ENCODE results near the gene CUBN.

Gene CUBN

DNA sequence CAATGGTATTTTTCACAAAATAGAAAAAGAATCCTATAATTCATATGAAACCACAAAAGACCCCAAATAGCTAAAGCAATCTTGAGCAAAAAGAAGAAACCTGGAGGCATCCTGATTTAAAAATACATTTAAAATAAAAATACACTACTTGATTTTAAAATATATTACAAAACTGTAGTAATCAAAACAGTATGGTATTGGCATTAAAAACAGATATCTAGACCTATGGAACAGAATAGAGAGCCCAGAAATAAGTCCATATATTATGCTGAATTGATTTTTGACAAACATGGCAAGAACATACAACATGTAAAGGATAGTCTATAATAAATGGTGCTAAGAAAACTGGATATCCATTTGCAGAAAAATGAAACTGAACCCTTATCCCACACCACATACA, 34.8 kb downstream of the CUBN start:
- no peaks in the 10 kb centered on the region for H3K27me3 ChIP-seq (ENCODE audit: control insufficient read depth, insufficient read depth, low read length)
- no peak overlapping the region for H3K9ac ChIP-seq (ENCODE audit: low read length)
- no peak overlapping the region for H3K4me3 ChIP-seq (ENCODE audit: low read length)
- no peaks in the 10 kb centered on the region for H3K9me3 ChIP-seq (ENCODE audit: control insufficient read depth, low read length)
- no peaks in the 10 kb centered on the region for H3K36me3 ChIP-seq (ENCODE audit: control insufficient read depth, insufficient read depth, low read length)
- H3K4me1 ChIP-seq (ENCODE audit: control insufficient read depth, insufficient read depth, low read length) = no peaks in the 10 kb centered on the region

DNA sequence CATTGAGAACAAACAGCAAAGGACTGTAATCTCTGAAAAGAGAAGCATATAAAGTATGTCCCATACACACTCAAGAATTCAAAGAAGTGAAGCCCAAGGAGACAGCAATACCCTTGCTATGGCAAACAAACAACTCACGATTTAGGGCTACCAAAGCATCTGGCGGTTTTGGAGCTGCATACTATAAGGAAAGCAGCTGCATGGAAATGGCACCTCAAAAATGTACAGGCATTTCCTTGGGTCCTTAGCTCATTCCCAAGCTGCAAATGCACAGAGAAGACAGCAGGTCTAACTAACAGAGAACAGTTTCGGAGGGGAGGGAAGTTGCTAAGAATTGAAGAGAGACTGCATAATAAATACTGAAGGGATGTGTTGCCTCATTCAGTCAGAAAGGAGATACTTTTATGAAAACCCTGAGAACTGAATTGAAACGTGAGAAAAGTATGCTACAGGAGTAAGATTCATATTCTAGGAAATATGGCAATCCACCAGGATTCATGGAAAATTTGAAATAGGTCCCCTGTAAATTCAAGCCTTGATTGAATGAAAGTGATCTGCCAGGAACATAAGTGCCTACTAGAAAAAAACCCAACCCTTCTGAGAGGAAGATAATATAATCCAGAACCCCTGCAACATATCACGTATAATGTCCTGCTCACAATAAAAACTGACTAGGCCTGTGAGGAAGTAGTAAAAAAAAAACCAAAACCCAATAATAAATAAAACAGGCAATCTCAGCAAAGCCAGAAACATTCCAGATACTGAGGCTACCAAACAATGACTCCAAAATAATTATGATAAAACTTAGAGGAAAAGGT, 36.4 kb downstream of the CUBN start:
- H3K36me3 ChIP-seq (ENCODE audit: control insufficient read depth, insufficient read depth, low read length) = no peaks in the 10 kb centered on the region
- H3K9ac ChIP-seq (ENCODE audit: low read length) = no peak overlapping the region
- H3K4me3 ChIP-seq (ENCODE audit: low read length) = no peak overlapping the region
- no peaks in the 10 kb centered on the region for H3K9me3 ChIP-seq (ENCODE audit: control insufficient read depth, low read length)
- H3K4me1 ChIP-seq (ENCODE audit: control insufficient read depth, insufficient read depth, low read length) = no peaks in the 10 kb centered on the region
- H3K27me3 ChIP-seq (ENCODE audit: control insufficient read depth, insufficient read depth, low read length) = no peaks in the 10 kb centered on the region

DNA sequence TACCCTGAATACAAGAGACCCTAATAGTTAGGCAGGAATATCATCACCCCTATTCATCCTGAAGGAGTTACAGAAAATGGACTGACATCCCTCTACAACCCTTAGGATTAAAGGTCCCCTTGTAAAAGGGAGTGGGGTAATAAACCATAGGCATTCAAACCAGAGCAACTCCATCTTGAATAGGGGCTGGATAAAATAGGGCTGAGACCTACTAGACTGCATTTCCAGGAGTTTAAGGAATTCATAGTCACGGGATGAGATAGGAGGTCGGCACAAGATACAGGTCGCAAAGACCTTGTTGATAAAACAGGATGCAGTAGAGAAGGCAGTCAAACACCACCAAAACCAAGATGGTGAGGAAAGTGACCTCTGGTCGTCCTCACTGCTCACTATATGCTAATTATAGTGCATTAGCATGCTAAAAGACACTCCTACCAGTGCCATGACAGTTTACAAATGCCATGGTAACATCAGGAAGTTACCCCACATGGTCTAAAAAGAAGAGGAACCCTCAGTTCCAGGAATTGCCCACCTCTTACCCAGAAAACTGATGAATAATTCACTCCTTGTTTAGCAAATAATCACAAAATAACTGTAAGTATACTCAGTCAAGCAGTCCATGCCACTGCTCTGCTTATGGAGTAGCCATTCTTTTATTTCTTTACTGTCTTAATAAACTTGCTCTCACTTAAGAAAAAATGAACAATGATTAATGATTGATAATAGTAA, 37.2 kb downstream of the CUBN start:
- no peaks in the 10 kb centered on the region for H3K9me3 ChIP-seq (ENCODE audit: control insufficient read depth, low read length)
- H3K36me3 ChIP-seq (ENCODE audit: control insufficient read depth, insufficient read depth, low read length) = no peaks in the 10 kb centered on the region
- no peaks in the 10 kb centered on the region for H3K4me1 ChIP-seq (ENCODE audit: control insufficient read depth, insufficient read depth, low read length)
- no peak overlapping the region for H3K9ac ChIP-seq (ENCODE audit: low read length)
- no peaks in the 10 kb centered on the region for H3K27me3 ChIP-seq (ENCODE audit: control insufficient read depth, insufficient read depth, low read length)
- no peak overlapping the region for H3K4me3 ChIP-seq (ENCODE audit: low read length)

DNA sequence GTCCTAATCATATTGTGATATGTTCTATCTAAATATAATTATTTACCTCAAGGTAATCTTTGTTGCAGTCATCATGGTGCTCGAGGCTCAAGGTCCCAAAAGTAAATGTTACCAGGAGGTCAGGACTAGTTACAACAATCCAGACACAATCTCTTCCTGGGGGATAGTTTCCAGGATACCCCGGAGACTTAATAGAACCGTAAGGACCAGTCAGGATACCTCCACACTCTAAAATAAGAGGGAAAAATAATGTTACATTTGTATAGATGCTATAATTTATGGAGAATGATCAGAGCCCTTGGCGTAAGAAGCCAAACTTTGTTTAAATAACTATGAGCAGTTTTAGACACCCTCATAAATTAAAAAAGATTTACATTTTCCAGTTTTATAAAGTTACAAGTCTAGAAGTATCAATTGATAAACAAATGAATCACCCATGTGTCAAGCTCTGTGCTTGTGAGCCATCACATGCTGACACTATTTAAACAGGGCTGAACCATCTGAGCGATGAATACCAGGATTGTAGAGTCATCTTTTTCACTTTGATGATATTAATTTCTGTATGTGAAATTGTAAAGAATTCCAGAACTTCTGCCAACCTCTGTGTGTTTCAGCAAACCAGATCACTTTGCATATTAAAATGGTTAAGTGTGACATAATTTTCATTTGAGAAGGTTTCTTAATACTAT, 41.3 kb downstream of the CUBN start:
- no peaks in the 10 kb centered on the region for H3K27me3 ChIP-seq (ENCODE audit: control insufficient read depth, insufficient read depth, low read length)
- H3K9ac ChIP-seq (ENCODE audit: low read length) = no peak overlapping the region
- no peaks in the 10 kb centered on the region for H3K4me1 ChIP-seq (ENCODE audit: control insufficient read depth, insufficient read depth, low read length)
- H3K9me3 ChIP-seq (ENCODE audit: control insufficient read depth, low read length) = no peaks in the 10 kb centered on the region
- no peaks in the 10 kb centered on the region for H3K36me3 ChIP-seq (ENCODE audit: control insufficient read depth, insufficient read depth, low read length)
- H3K4me3 ChIP-seq (ENCODE audit: low read length) = no peak overlapping the region

DNA sequence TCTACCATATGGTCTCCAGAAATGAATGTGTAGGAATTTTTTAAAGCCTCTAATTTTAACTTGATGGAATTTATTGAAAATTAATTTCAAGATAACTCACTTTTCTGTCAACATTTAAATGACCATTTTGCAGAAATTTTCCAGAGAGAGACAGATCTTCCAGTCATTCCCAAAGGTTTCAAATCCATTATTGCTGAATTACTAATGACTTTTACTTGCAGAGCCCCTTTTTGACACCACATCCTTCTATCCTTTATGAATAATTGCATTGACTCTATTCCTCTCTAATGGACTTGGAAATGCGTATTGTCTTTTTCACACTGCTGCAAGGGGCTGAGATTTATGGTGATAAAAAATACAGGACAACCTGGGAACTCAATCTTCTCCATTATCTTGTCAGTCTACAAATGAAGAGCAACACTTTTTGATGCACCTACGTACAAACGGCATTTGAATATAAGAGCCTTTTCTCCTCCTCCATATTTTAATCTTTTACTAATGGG, 42.7 kb downstream of the CUBN start:
- Histone ChIP-seq H3K27me3 (ENCODE audit: control insufficient read depth, insufficient read depth, low read length) (no peaks in the 10 kb centered on the region), H3K4me3 (ENCODE audit: low read length) (no peak overlapping the region), H3K4me1 (ENCODE audit: control insufficient read depth, insufficient read depth, low read length) (no peaks in the 10 kb centered on the region), H3K9me3 (ENCODE audit: control insufficient read depth, low read length) (no peaks in the 10 kb centered on the region), H3K9ac (ENCODE audit: low read length) (no peak overlapping the region), H3K36me3 (ENCODE audit: control insufficient read depth, insufficient read depth, low read length) (no peaks in the 10 kb centered on the region)

DNA sequence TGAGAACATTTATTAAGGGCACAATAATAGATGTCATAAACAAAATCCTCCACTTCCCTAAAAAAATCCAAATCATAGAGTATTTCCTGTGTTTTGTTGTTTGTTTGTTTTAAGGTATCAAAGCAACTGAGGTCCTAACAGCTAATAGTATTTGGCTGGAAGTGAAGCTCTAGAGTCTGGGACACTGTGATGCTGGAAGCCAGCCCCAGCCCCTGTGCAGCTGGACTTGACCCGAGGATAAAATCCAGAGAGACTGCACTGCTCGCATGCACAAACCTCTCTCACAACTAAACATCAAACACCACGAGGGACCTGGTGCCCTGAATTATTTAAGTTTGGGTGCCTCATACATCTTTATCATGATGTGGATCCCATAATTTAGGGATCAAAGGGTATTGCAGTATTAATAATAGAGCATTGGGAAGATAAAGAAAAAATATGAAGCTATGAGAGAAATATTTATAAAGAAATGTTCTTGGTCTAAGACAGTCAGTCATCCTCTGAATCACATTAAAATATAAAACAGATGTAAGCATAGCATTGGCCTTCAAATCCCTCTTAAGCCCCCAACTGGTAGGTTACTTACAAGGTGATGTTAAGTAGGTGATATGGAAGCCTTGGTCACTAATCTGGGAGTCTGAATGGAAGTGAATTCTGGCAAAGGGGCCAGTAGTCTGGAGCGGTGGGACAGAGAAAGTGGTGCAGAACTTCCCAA, 44.4 kb downstream of the CUBN start:
- Histone ChIP-seq H3K4me3 (ENCODE audit: low read length) (no peak overlapping the region), H3K36me3 (ENCODE audit: control insufficient read depth, insufficient read depth, low read length) (no peaks in the 10 kb centered on the region), H3K9me3 (ENCODE audit: control insufficient read depth, low read length) (no peaks in the 10 kb centered on the region), H3K27me3 (ENCODE audit: control insufficient read depth, insufficient read depth, low read length) (no peaks in the 10 kb centered on the region), H3K4me1 (ENCODE audit: control insufficient read depth, insufficient read depth, low read length) (no peaks in the 10 kb centered on the region), H3K9ac (ENCODE audit: low read length) (no peak overlapping the region)

DNA sequence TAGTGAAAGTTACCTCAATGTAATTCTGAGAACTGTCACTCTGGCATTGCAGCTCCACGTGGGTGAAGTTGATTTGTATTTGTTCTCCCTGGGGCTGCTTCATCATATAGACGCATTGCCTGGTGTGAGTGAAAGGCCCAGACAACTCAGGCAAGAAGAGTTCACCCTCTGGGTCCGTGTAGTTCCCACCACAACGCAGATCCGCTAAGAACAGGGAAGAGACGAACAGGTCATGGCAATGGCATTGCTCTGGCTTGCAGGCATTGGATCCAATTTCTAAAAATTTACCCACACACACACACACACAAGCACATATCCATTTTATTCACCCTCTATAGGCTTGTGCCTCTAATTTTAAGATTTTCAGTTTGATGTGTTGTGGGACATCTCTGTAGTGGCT, 45.4 kb downstream of the CUBN start:
- Histone ChIP-seq H3K4me3 (ENCODE audit: low read length) (no peak overlapping the region), H3K9me3 (ENCODE audit: control insufficient read depth, low read length) (no peaks in the 10 kb centered on the region), H3K27me3 (ENCODE audit: control insufficient read depth, insufficient read depth, low read length) (no peaks in the 10 kb centered on the region), H3K4me1 (ENCODE audit: control insufficient read depth, insufficient read depth, low read length) (no peaks in the 10 kb centered on the region), H3K9ac (ENCODE audit: low read length) (no peak overlapping the region), H3K36me3 (ENCODE audit: control insufficient read depth, insufficient read depth, low read length) (no peaks in the 10 kb centered on the region)

DNA sequence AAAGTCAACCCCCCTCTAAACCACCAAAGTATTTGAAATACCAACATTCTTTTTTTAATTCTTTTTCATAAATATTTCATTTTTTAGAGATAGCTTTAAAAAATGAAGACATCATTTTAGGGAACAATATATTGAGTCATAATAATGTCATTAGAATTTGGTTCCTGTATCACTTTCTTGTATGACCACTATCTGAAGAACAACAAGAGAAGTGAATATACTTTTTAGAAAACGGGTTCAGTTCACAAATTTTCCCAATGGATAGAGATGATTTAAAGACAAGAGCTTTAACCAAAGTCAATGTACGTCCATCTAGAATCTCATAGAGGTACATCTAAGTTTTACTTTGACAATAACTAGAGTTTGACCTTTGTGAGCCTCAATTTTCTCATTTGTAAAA, 48.2 kb downstream of the CUBN start:
- Histone ChIP-seq H3K4me1 (ENCODE audit: control insufficient read depth, insufficient read depth, low read length) (no peaks in the 10 kb centered on the region), H3K9me3 (ENCODE audit: control insufficient read depth, low read length) (no peaks in the 10 kb centered on the region), H3K9ac (ENCODE audit: low read length) (no peak overlapping the region), H3K4me3 (ENCODE audit: low read length) (no peak overlapping the region), H3K36me3 (ENCODE audit: control insufficient read depth, insufficient read depth, low read length) (no peaks in the 10 kb centered on the region), H3K27me3 (ENCODE audit: control insufficient read depth, insufficient read depth, low read length) (no peaks in the 10 kb centered on the region)

DNA sequence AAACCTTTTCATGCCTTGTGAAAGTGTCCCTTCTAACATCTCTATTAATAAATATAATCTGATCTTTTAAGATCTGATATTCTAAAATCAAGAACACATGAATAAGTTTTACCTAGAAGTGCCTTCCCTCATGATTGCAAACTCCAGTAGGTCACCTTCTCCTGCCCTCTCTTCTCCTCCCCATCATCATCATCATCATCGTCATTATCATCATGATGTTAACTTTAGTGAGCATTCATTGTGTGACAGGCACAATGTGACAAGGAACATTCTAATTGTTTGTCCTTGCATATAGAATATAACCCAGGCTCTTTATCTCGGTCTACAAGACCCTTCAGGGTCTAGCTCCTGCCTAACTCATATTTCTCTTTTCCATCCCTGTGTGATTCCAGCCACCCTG, 51.7 kb downstream of the CUBN start:
- Histone ChIP-seq H3K4me3 (ENCODE audit: low read length) (no peak overlapping the region), H3K9ac (ENCODE audit: low read length) (no peak overlapping the region), H3K36me3 (ENCODE audit: control insufficient read depth, insufficient read depth, low read length) (no peaks in the 10 kb centered on the region), H3K4me1 (ENCODE audit: control insufficient read depth, insufficient read depth, low read length) (no peaks in the 10 kb centered on the region), H3K27me3 (ENCODE audit: control insufficient read depth, insufficient read depth, low read length) (no peaks in the 10 kb centered on the region), H3K9me3 (ENCODE audit: control insufficient read depth, low read length) (no peaks in the 10 kb centered on the region)

DNA sequence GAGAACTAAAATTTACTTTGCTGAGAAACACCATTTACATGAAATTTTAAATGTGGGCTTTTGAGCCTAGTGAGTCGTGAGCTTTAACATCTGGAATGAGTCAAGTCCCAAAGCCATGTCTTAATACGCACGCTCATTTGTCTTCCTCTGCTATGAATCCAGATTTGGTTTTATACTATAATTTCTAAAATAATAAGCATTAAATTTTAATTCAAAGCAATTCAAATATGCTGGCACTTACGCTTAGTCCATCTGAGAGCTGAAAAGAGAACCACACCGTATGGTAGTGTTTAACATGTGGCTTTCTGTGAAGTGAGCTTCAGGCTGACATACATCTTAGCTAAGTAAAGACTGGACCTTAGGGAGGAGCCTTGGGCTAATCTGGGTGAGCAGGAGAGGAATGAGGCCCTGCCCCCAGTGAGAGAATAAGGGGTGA, 52.2 kb downstream of the CUBN start:
- no peaks in the 10 kb centered on the region for H3K36me3 ChIP-seq (ENCODE audit: control insufficient read depth, insufficient read depth, low read length)
- no peak overlapping the region for H3K4me3 ChIP-seq (ENCODE audit: low read length)
- no peaks in the 10 kb centered on the region for H3K27me3 ChIP-seq (ENCODE audit: control insufficient read depth, insufficient read depth, low read length)
- no peaks in the 10 kb centered on the region for H3K9me3 ChIP-seq (ENCODE audit: control insufficient read depth, low read length)
- no peaks in the 10 kb centered on the region for H3K4me1 ChIP-seq (ENCODE audit: control insufficient read depth, insufficient read depth, low read length)
- no peak overlapping the region for H3K9ac ChIP-seq (ENCODE audit: low read length)

DNA sequence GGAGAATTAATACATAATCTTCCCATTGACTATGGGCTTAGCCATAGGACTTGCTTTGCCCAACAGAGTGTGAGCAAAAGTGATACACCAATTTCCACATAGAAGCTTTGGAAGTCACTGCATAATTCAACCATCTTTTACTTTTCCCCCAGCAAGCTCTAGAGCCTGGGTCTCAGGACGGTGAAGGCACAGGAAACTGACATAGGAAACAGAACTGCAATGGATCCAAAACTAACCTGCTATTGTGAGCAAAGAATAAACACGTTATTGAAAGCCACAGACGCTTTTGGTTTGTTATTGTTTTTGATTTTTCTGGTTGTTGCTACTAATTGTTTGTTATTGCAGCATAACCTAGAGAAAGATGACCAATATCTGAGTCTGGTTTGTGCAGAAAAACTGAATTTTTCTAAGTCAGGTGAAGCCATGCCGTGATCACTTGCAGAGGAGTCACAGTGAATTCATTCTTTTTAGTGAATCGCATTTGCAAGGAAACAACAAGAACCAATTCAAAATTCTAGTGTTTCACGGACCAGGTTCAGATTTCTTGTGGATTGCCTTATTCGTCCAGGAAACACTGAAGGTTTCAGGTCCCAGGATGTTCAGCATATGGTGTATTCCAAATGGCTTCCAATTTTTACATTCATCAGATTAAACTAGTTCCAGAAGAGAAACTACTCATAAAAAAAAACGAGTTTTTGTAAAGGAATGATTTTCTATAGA, 52.8 kb downstream of the CUBN start:
- H3K36me3 ChIP-seq (ENCODE audit: control insufficient read depth, insufficient read depth, low read length) = no peaks in the 10 kb centered on the region
- H3K27me3 ChIP-seq (ENCODE audit: control insufficient read depth, insufficient read depth, low read length) = no peaks in the 10 kb centered on the region
- H3K9ac ChIP-seq (ENCODE audit: low read length) = no peak overlapping the region
- H3K4me1 ChIP-seq (ENCODE audit: control insufficient read depth, insufficient read depth, low read length) = no peaks in the 10 kb centered on the region
- H3K9me3 ChIP-seq (ENCODE audit: control insufficient read depth, low read length) = no peaks in the 10 kb centered on the region
- no peak overlapping the region for H3K4me3 ChIP-seq (ENCODE audit: low read length)
